IPS-NIHi7 (cell line): ENCODE data around the gene BRICD5.
A peak's percentile ranks its signal among the peaks of the same experiment; 100 is the strongest.

Source experiments
- DNase-seq: peaks from one replicate; pipeline ENCODE4 v3.0.0; 2012; ENCODE audit warnings: mixed read lengths; ENCODE audit errors: extremely low spot score

Gene BRICD5

GRCh38 chr16:2180962-2181923 lies 29.4 kb downstream of the BRICD5 start:
- DNase-seq, result peak; percentile 57

GRCh38 chr16:2180461-2180860 lies 30.2 kb downstream of the BRICD5 start:
- no peak for DNase-seq

- DNase-seq, result no peak
Observed at GRCh38 chr16:2179576-2179975, 31.1 kb downstream of the BRICD5 start.

- no peak for DNase-seq
Observed at GRCh38 chr16:2179107-2179501, 31.6 kb downstream of the BRICD5 start.

- DNase-seq, result peak; percentile 94
Observed at GRCh38 chr16:2178321-2179106, 32.1 kb downstream of the BRICD5 start.

GRCh38 chr16:2177561-2177960 lies 33.1 kb downstream of the BRICD5 start:
- no peak for DNase-seq

GRCh38 chr16:2177101-2177500 lies 33.6 kb downstream of the BRICD5 start:
- DNase-seq, result no peak

GRCh38 chr16:2176047-2176446 lies 34.6 kb downstream of the BRICD5 start:
- DNase-seq, result no peak

- no peak for DNase-seq
Observed at GRCh38 chr16:2175454-2175853, 35.2 kb downstream of the BRICD5 start.

- no peak for DNase-seq
Observed at GRCh38 chr16:2174396-2175131, 36.1 kb downstream of the BRICD5 start.

- DNase-seq, result no peak
Observed at GRCh38 chr16:2173916-2174315, 36.7 kb downstream of the BRICD5 start.

- no peak for DNase-seq
Observed at GRCh38 chr16:2173366-2173765, 37.3 kb downstream of the BRICD5 start.

GRCh38 chr16:2172688-2173335 lies 37.9 kb downstream of the BRICD5 start:
- DNase-seq, result no peak

- no peak for DNase-seq
Observed at GRCh38 chr16:2171601-2172178, 39.0 kb downstream of the BRICD5 start.

- DNase-seq, result no peak
Observed at GRCh38 chr16:2170587-2171435, 39.9 kb downstream of the BRICD5 start.

- DNase-seq, result no peak
Observed at GRCh38 chr16:2170080-2170479, 40.6 kb downstream of the BRICD5 start.

GRCh38 chr16:2167068-2167638 lies 43.5 kb downstream of the BRICD5 start:
- DNase-seq, result no peak

- no peak for DNase-seq
Observed at GRCh38 chr16:2166263-2167067, 44.2 kb downstream of the BRICD5 start.

- no peak for DNase-seq
Observed at GRCh38 chr16:2165861-2166260, 44.8 kb downstream of the BRICD5 start.
